Measurements from ENCODE around the gene UBE3C.
"Not testable (repeated sequence)": the region's sequence is repeated elsewhere in the genome, so short reads cannot be mapped to it uniquely, and the experiment has no call there.

Gene UBE3C

GRCh38 chr7:157138424-157139110 lies at the start of gene UBE3C:
UBE3C (plus strand) TSS chr7:157138926; CDS start chr7:157139273, 347 bp downstream.
- DNase-seq: peak; percentile 91

DNA sequence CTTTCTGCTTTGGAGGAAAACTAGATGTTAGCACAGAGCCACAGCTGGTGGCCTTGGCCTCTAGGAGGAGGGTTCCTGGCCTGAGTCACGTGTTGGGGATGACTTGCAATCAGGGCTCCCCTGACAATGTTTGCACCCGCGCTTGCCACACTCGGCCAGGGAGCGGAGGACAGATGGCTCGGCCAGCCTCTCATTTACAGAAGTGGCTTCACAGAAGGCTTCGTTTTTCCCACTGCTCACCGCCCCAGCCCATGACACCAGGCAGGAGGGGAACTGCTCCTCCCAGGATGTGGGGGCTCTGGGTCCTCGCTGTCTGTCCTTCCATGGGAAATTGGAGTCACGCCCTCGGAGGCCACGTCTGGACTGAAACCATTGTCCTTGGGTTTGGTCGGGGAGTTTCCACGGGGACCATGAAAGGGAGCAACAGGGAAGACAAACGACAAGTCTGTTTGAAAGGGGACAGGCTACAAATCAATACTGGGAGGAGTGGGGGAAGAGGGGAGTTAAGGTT lies 49.6 kb upstream of the UBE3C start:
- DNase-seq: no peak

DNA sequence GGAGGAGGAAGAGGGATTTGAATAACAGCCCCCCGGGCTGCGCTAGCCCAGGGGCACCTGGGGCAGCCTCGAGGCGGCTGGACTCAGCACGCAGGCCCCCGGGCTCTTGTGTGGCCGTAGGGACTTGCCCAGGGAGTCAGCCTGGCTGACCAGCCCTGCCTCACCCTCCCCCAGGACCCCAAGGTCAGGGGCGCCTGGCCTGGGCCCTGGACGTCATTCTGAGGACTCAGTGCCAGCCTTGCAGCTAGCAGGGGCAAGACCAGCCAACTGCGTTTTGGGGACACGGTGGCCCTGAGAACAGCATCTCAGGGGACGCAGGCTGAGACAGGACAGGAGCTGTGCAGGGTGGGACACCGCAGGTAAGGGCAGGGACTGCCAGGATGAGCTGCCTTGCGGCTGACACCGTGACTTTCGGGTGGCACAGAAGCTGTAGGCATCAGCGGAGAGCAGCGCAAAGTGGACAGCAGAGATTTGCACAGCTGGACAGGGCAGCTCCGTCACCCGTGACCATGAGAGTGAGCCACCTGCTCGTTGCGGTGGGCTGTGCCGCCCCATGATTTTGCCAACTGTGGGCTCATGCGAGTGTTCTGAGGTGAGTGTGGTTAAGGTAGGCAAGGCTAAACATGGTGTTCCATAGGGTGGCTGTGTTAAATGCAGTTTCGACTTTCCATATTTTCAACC lies 48.1 kb upstream of the UBE3C start:
- no peak for DNase-seq

DNA sequence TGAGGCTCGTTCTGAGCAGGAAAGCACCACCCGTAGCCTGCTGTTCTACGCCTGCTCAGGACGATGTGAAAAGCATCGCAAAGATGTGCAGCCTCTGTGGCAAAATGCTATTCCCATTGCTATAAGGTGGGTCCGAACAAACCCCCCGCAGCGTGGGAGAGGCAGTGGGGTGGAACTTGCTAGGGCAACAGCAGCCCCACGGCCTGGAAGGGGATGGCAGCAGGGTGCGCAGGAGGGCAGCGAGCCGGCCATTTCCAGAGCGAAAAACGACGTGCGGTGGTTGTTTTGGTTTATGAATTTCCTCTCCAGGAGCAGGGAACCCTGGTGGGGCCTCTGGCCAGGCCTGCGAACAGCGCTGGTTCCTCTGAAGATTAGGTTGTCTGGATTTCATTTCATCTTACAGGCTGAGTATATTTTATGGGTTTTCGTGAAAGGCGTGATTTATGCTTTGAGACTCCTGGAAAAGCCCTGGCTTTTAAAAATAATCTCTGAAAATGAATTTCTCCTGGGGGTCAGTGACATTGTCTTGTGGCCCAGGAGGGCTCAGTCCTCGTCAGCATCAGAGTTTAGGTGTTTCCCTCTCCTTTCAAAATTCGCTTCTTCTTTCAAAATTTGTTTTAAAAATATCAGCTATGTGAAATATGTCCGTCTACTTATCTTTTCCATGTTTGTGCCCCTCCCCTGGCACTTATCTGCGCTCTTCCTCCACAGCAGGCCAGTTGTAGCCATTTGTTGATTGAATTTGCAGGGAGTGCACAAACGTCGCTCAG lies 42.3 kb upstream of the UBE3C start:
- DNase-seq: no peak

DNA sequence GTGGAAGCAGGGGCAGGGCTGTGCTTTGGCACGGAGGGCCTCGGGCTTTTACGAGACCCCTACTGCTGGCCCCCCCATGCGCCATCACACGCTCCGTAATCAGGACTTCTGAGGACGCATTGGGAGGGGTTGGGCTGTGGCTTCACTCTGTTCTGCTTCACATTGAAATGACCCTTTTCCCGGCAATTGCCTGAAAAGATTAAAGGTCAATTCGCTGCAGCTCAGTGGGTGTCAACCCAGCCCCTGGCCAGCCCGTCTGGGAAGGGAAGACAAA lies 41.7 kb upstream of the UBE3C start:
- no peak for DNase-seq

DNA sequence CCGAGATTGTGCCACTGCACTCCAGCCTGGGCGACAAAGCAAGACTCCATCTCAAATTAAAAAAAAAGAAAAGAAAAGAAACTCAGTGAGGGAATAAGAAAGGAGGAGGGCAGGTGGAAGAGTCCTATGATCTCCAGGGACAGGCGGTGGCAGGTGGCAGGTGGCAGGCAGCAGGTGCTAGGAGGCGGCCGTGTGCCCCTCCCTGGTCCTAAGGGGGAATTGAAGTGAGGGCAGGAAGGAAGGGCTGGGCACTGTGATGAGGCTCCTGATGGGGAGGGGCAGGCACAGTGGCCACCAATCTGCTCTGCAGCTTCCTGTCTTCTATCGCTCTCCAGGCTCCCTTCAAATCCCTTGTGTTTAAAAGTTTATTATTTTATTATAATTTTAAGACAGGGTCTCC lies 41.2 kb upstream of the UBE3C start:
- DNase-seq: no peak

DNA sequence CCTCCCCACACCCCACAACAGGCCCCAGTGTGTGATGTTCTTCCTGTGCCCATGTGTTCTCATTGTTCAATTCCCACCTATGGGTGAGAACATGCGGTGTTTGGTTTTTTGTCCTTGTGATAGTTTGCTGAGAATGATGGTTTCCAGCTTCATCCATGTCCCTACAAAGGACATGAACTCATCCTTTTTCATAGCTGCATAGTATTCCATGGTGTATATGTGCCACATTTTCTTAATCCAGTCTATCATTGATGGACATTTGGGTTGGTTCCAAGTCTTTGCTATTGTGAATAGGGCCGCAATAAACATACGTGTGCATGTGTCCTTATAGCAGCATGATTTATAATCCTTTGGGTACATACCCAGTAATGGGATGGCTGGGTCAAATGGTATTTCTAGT lies 38.7 kb upstream of the UBE3C start:
- DNase-seq: not testable (repeated sequence)

DNA sequence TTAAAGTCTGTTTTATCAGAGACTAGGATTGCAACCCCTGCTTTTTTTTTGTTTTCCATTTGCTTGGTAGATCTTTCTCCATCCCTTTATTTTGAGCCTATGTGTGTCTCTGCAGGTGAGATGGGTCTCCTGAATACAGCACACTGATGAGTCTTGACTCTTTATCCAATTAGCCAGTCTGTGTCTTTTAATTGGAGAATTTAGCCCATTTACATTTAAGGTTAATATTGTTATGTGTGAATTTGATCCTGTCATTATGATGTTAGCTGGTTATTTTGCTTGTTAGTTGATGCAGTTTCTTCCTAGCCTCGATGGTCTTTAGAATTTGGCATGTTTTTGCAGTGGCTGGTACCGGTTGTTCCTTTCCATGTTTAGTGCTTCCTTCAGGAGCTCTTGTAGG lies 35.1 kb upstream of the UBE3C start:
- DNase-seq: not testable (repeated sequence)

DNA sequence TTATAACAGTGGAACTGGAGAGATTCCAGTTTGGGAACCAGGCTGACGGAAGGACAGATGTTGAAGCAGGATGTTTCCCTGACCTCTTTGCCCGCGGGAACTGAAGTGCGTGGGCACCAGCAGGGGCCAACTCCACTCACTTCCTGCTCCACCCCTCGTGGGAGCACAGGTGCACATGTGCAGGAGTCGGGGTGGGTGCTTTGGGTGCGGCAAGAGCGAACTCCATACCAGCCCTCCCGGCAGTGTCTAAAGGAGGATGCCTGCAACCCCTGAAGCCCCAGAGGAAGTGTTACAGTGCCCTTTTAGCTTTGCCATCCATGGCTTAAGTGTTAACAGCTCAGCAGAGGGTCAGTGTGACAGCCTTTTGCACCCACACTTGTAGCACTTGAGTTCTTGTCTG lies 27.4 kb upstream of the UBE3C start:
- DNase-seq: no peak

- no peak for DNase-seq
Measured at GRCh38 chr7:157112706-157113105, 26.0 kb upstream of the UBE3C start.

DNA sequence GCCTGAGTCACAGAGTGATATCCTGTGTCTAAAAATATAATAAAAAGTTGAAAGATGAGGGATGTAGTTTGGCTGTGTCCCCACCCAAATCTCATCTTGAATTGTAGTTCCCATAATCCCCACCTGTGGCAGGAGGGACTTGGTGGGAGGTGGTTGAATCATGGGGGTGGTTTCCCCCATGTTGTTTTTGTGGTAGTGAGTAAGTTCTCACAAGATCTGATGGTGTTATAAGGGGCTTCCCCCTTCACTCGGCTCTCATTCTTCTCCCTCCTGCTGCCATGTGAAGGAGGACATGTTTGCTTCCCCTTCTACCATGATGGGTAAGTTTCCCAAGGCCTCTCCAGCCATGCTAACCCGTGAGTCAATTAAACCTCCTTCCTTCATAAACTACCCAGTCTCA lies 25.1 kb upstream of the UBE3C start:
- no peak for DNase-seq

- no peak for DNase-seq
Measured at GRCh38 chr7:157116762-157117161, 22.0 kb upstream of the UBE3C start.

DNA sequence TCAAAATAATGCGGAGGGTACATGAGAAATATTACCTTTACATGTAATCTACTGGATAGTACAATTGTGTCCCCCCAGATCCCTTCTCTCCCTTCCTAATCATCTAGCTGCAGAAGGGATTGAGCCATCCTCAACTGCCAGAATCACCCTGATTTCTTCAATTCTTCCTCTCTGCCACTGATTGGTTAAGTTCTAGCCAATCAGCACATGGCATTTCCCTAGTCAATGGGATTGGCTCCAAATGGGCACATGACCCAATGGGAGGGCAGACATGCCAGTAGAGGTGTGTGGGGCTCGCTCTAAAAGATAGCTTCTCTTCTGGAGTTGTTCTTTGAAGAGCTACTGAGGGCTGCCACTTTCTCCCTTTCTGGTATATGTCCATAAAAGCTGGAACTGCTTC lies 20.9 kb upstream of the UBE3C start:
- no peak for DNase-seq

- no peak for DNase-seq
Measured at GRCh38 chr7:157120181-157120580, 18.5 kb upstream of the UBE3C start.

DNA sequence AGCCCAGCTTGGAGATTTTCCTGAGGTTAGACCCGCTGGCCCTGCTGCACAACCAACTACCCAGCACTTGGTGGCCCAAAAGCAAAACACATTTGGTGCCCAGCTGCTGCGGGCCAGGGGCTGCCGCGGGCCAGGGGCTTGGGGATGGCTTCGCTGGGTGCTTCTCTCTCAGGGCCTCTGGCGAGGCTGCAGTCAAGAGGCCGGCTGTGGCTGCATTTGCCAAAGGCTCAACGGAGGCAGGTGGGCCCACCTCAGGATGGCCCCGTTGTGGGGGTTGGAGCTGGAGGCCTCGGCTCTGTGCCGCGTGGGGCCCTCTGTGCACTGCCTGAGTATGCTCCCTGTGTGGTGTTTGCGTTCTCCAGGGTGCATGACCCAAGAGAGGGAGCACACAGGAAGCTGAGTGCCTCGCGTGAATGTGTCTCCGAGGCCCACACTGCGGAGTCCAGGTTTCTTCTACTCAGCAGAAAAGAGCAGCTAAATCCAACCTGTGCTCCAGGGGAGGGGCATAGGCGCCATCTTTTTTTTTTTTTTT lies 17.5 kb upstream of the UBE3C start:
- no peak for DNase-seq

GRCh38 chr7:157122800-157123495 lies 15.8 kb upstream of the UBE3C start:
- DNase-seq: no peak

GRCh38 chr7:157124690-157125089 lies 14.0 kb upstream of the UBE3C start:
- no peak for DNase-seq

GRCh38 chr7:157125376-157126223 lies 13.1 kb upstream of the UBE3C start:
- no peak for DNase-seq

DNA sequence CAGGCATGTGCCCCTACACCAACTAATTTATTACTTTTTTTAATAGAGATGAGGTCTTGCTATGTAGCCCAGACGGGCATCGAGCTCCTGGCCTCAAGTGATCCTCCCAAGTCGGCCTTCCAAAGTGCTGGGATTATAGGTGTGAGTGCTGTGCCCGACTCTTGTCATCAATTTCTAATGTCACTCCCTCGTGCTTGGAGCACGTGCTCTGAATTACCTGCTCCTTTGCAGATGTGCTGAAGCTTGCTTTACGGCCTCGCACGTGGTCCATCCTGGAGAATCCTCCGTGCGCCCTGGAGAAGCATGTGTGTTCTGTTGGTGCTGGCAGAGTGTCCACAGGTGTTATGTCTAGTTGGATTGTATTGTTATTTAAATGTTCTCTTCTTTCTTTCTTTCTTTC lies 11.8 kb upstream of the UBE3C start:
- DNase-seq: no peak

DNA sequence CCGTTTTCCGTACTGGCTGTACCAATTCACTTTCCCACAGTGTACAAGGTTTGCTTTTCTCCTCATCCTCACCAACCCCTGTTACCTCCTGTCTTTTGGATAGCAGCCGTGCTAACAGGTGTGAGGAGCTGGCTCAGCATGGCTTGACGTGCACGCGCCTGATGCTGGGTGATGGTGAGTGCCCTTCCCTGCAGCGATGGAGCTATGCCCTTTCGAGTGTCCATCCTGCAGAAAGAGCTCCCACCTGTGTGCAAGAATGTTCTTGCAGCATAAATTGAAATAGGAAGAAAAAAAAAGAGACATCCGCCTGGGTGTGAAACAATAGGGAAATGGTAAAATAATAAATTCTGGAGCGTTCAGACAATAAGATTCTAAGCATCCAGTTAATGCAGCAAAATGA lies 9.5 kb upstream of the UBE3C start:
- DNase-seq: no peak

- no peak for DNase-seq
Measured at GRCh38 chr7:157129907-157130460, 8.7 kb upstream of the UBE3C start.

- DNase-seq: not testable (repeated sequence)
Measured at GRCh38 chr7:157130849-157131248, 7.9 kb upstream of the UBE3C start.

Measured in CD4-positive, alpha-beta T cell treated with Interleukin-21 for 1 hour (primary cell).